ENCODE results near the gene ZNF502.
"Not testable (repeated sequence)": the region's sequence is repeated elsewhere in the genome, so short reads cannot be mapped to it uniquely, and the experiment has no call there.

The ZNF502 gene

DNA sequence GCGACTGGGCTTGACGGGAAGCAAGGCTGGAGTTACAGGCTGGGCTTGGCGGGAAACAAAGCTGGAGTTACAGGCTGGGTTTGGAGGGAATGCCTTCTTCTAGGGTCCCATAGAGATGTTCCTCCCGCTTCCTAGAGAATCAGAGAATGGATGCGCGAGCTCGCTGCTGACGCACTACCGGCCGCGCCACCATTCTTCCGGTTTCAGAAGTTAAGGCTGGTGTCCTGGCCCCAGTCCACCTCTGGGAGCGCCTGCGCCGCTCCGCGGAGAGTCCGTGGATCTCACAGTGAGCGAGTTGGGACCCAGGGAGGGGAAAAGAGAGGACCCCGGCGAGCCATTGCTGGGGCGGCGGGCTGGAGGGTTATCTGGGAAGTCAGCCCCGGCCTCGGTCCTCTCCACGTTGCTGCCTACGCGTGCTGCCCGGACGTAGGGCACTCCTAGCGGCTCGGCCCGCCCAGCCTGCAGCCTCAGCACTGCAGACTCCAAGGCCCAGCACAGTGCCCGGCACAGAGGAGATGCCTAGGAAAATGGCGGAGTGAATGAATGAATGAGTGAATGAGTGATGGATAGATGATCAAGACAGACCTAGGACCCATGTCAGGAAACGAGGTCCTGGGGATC lies at the start of gene ZNF502:
TSS of gene ZNF502 (plus strand) at position 206 of the 621 bp plus-strand sequence. CDS start 7,602 bp downstream, outside the sequence.
- peak; percentile 87 for DNase-seq

DNA sequence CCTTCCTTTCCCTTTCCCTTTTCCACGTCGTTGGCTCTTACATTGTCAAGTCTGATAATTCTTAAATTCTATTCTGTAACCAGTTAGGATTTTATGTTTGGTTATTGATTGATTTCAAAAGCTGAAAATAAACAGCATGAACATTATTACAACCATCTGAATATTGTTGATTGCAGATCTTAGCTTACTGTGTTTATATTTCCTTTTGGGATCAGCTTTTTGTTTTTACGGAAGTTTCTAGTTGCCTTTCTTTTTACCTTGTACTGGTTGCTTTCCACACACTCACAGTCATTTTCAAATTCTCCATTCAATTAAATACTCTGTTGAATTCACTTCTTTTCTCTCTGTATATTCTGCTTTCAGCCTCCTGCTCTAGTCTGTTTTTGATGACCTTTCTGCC lies 47.3 kb upstream of the ZNF502 start:
- no peak for DNase-seq

DNA sequence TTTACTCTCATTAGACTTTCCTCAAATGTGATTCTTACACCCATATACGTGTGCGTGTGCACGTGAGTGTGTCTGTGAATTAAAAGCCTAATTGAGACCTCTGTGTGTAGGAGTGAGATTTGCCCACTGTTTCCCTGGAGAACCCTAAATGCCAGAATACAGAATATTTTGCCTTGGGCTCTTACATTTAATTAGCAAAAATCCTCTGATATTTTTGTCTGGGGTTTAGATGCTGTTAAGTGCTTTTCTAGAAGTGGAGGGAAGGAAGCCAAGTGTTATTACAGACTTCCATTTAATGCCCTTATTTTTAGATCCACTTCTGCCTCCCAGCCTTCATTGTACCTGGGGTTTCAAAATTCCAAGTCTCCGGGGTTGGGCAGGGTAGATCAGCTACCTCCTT lies 46.1 kb upstream of the ZNF502 start:
- DNase-seq: no peak

DNA sequence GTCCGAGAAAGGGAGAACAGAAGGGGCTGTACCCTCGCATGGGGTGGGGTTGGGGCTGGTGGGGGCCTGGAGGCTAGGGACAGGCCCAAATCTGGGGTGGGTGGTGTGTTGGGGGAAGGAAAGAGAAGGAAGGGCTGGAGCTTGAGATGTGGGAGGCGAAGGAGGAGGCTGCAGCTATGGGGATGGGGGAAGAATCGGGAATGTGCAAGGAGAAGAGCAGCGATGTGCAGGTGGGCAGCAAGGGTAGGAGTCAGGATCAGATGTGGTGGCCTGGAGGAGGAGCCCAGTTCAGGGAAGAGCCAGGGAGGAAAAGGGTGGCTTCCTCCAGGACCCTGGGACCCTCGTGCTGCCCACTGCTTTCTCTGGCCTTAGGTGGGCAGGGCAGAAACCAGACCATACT lies 42.7 kb upstream of the ZNF502 start:
- no peak for DNase-seq

DNA sequence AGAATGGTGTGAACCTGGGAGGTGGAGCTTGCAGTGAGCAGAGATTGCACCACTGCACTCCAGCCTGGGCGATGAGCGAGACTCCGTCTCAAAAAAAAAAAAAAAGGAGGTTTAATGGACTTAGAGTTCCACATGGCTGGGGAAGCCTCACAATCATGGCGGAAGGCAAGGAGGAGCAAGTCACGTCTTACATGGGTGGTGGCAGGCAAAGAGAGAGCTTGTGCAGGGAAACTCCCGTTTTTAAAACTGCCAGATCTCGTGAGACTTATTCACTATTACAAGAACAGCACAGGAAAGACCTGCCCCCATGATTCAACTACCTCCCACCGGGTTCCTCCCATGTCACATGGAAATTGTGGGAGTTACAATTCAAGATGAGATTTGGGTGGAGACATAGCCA lies 39.0 kb upstream of the ZNF502 start:
- not testable (repeated sequence) for DNase-seq

DNA sequence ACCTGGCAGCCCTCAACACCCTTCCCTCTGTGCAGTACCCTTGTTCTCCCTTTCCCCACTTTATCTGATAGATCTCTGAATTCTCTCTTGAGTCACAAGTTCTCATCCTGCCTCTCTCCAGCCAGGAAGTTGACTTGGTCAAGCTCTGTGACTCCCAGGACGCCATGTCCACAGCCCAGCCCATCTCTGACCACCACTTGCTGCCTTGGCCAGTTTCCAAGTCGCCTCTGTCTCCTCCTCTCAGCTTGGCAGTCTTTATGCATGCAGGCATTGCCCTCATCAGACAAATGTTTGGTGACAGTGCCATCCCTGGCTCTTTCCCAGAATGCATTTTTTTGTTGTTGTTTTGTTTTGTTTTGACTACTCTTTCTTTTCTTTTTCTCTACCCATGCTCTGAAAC lies 38.2 kb upstream of the ZNF502 start:
- no peak for DNase-seq

DNA sequence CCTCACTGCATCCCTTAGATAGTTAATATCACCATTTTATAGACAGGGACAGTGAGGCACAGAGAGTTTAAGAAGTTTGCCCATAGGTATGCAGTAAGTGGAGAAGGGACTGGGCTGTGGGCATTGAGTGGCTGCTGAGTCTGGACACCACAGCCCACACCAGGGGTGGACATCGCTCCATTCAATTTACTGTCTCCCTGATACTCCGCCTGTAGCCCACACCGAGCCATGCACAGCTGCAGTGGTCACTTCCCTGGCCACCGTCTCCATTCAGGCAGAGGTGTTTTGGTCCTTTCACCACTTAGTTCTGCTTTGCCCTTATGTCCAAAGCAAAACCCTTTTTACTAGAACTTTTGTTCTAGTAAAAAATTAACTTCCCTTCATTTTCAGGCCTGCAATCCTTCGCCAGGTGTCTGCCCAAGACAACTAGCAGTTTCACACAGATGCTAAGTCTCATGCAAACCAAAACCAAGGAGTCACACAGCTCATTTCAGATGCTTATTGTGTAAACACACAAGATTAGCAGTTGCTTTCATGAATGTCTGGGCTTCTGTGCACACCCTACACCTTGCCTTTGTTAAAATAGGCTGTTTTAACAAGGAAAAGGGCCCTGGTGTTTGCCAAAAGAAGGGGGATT lies 33.9 kb upstream of the ZNF502 start:
- DNase-seq: no peak

DNA sequence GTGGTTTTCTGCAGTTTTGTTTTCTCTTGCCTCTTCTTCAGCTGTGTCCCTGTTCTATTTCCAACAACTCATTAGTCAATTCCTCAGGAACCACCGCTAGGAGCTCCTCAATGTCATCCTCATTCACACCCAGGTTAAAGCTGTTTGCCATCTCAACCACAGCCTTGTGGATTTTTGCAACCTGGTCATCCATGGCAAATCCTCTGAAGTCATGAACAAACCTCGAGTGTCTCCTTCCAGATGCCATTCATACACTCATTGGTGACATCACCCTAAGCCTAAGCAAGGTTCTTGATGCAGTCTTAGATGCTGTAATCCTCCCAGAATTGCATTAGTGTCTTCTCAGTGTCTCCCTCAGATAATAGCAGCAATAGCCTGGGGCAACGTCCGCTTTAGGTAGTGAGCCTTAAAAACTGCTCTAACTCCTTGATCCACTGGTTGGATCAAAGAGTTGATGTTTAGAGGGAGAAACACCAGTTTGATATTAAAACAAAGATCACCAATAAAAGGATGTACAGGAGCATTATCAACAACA lies 31.5 kb upstream of the ZNF502 start:
- no peak for DNase-seq

DNA sequence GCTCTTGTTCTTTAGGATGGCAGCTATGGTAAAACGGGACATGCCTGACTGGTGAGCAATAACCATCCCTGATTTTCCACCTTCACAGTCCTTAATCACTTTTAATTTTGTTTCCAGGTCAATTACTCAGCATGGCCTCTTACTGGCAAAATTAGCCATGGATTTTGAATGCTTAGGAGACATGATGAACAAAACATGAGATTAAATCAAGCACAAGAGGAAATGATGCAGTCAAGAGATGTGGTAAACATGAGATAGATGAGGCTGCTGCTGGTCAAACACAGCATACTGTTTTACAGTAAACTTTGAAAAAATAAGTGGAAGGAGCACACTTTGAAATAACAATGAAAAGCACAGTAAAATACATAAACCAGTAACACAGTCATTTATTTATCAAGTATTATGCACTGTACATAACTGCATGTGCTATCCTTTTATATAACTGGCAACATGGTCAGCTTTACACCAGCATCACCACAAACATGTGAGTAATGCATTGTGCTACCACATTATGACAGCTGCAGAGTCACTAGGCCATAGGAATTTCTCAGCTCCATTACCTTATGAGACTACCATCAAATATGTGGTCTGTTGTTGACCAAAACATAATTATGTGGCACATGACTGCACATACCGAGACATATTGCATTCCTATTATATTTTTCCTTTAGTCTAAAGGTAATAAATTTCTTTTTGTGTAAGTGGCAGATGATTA lies 30.1 kb upstream of the ZNF502 start:
- DNase-seq: no peak

DNA sequence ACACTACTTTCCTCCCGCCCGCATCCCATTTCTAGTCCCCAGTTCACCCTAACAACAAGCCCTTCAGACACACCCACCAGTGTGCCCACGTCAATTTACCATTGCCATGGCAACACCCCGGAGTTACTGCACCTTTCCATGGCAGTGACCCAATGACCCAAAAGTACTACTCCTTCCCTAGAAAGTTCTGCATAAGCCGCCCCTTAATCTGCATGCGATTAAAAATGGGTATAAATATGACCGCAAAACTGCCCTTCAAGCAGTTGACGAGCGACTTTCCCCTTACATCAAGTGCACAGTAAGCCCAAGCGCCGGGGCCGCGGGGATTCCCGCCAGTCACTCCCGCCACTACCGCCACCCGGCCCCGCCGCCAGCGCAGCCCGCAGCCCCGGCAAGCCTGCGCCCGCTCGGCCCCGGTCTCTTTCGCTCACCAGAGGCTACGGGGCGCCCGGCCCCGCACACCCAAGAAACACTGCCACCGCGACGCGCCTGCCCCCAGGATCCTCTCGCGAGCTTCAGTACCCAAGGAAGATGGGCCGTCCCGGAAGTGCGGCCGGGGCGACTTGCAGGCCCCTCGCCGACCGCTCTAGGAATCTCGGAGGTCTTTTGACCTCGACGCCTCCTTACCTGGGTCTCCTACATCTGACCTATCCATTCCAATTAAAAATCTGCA lies 27.2 kb upstream of the ZNF502 start:
- DNase-seq: peak; percentile 83

DNA sequence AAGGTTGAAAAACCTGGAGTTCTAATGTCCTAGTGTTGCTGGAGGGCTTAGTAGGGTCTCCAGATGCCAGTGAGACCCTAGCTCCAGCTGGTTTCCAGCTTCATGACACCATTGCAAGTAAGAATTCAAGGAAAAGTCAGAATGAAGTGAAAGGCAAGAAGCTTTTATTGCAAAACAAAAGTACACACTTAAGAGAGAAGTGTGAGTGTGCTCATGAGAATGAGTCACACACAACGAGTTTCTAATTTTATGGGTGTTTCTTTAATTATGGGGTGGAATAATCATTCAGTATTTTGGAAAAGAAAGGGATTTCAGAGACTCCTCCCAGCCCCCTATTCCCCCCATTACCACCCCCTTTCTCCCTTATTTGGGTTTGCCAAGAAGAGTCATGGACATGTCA lies 24.6 kb upstream of the ZNF502 start:
- DNase-seq: no peak

DNA sequence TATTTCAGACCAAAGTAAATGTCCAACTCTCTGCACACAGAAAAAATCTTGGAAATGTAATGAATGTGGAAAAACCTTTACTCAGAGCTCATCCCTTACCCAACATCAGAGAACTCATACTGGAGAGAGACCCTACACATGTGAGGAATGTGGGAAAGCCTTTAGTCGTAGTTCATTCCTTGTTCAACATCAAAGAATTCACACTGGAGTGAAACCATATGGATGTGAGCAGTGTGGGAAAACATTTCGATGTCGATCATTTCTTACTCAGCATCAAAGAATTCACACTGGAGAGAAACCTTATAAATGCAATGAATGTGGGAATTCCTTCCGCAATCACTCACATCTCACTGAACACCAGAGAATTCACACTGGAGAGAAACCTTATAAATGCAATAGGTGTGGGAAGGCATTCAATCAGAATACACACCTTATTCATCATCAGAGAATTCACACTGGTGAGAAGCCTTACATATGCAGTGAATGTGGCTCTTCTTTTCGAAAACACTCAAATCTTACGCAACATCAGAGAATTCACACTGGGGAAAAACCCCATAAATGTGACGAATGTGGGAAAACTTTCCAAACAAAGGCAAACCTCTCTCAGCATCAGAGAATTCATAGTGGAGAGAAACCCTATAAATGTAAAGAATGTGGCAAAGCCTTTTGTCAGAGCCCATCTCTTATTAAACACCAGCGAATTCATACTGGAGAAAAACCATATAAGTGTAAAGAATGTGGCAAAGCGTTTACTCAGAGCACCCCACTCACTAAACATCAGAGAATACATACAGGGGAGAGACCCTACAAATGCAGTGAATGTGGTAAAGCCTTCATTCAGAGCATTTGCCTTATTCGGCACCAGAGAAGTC lies 9.0 kb downstream of the ZNF502 start:
- no peak for DNase-seq

DNA sequence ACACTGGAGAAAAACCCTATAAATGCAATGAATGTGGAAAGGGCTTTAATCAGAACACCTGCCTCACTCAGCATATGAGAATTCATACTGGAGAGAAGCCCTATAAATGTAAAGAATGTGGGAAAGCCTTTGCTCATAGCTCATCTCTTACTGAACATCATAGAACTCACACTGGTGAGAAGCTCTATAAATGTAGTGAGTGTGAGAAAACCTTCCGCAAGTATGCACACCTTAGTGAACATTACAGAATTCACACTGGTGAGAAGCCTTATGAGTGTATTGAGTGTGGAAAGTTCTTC lies 9.6 kb downstream of the ZNF502 start:
- no peak for DNase-seq

DNA sequence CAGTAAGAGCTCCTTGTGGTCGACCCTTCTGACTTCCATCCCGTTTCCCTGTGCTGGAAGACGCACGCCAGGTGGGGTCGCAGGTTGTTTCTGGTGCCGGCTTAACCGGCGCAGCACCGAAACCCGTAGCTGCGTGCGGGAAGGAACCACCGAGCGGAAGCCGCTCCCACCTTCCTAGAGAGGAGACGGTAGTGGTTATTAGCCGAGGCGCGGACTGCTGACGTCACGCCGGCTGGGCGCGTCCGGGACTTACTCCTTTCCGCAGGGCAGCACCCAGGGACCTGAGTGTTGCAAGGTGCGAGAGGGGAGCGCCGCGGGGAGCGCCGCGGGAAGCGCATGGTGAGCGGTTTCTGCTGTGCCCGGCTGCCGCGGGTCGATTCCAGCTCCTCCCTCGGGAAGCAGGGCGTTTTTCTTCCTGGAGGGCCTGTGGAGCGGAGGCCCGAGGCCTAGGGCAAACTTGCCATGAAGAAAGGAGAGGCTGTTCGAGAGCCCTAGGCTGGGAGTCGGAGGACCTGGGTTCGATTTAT lies 17.0 kb downstream of the ZNF502 start, which contains the start of gene ZNF501:
TSS of gene ZNF501 (plus strand) at position 252 of the 527 bp plus-strand sequence. CDS start 4,787 bp downstream, outside the sequence.
- peak; percentile 88 for DNase-seq

DNA sequence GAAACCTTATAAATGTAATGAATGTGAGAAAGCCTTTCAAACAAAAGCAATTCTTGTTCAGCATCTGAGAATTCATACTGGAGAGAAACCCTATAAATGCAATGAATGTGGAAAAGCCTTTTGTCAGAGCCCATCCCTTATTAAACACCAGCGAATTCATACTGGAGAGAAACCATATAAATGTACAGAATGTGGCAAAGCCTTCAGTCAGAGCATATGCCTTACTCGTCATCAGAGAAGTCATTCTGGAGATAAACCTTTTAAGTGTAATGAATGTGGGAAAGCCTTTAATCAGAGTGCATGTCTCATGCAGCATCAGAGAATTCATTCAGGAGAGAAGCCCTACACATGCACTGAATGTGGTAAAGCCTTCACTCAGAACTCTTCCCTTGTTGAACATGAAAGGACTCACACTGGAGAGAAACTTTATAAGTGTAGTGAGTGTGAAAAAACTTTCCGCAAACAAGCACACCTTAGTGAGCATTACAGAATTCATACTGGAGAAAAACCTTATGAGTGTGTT lies 22.2 kb downstream of the ZNF502 start:
- DNase-seq: no peak

DNA sequence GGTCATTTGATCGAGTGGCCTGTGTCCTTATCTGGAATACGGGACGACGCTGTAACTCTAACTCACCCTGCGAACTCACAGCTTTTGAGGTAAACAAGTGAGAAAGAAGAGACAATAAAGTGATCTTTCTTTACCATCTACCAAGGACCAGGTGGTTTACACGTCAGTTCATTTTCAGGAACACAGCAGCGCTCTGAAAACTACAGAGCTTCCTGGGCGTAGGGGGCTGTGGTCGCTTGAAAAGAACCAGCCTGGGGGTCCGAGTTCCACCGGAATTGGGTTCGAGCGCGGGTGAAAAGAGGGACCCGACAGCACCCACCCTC lies 48.6 kb downstream of the ZNF502 start:
- no peak for DNase-seq

DNA sequence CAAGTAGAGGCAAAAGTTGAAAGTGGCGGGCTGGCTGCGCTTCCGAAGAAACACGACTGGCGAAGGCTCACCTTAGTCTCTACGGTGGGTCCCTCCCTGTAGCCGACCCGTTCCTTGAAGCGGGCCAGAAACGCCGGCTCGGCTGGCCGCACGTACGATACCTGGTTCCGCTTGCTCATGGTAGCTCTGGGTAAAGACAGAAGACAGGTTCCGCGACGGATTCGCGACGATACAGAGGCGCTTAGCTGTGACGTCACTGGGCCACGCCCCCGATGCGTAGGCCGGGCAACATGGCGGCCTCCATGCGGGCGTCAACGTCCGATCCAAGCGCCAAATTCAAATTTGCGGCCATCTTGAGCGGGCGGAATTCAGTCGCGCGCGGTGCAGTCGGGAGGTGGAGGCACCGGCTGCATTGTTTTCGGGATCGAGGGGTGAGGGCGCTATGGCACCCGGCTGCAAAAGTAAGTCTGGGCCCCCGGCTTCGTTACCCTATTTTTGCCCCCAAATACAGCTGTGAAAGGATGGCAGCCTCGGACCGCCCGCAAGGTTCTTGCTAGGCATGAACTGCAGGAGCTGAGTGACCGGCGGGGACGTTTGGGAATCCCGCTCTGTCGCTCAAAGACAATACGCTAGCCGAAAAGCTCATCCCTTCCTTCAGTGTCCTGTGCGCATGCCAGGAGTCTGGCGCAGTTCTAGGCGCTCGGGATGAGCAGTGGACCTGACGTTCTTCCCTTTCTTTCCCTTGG lies 49.1 kb downstream of the ZNF502 start, which contains the start of the genes KIAA1143 and KIF15:
TSS of gene KIAA1143 (minus strand) at position 196 of the 746 bp plus-strand sequence. CDS start at position 179, 17 bp downstream.
TSS of gene KIF15 (plus strand) at position 371 of the 746 bp plus-strand sequence. CDS start at position 443, 72 bp downstream.
- DNase-seq: peak; percentile 95

DNA sequence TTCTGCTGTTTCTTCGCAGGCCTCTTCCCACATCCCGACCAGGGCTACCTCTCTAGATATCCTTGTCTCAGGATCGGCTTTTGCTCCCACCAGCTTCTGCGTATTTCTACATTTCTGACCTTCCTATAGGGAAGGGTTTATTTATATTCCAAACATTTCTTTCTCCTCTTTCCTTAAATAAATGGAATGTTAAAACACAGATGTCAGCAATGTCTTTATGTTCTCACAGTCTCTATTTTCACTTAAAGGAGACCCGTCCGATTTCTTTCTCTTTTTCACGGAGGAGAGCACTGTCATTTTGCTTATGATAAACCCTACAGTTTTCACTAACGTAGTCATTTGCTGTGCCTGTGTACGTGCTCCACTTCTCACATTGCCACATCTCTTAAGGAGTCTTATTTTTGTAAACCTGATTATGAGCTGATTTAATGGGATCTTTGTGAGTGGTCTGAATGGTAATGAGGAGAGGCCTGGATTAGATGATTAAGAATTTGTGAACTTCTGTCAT lies 49.8 kb downstream of the ZNF502 start:
- DNase-seq: peak; percentile 60

DNA sequence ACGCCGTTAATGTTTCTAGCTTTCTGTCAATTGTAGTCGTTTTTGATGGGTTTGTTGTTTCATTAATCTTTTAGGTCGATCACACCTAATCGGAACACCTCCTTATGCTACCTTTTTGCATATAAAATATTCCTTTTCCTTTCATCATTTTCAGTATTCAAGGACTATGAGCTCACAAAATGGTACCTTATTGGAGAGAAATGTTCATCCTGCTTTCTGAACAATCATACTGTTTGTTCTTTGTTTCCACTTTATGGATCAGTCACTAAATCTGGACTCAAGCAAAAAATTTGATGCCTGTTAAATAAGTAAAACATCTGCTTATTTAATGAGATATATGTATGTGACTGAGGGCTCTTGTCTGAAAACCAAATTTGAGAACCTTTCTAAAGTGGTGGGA lies 50.2 kb downstream of the ZNF502 start:
- no peak for DNase-seq

DNA sequence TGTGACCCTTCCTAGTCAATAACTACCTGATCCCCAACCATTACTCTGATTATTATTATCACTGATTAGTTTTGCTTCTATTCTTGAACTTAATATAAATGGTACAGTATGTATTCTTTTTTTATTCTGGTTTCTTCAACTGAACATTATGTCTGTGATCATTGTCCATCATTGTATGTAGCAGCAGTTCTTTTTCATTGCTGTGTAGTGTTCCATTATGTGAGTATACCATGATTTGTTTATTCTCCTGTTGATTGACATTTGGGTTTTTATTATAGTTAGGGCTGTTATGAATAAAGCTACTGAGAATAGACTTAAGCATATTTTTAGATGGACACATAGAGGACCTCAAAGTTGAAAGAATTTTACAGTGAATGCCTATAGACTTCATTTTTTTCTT lies 51.8 kb downstream of the ZNF502 start:
- no peak for DNase-seq

Data from NCI-H2171 treated with DMSO at 0.1 percent for 48 hours (cell line).